ENCODE measurements around the gene RAB6A. TPM values are rescaled to one million over a fixed set of nuclear protein-coding genes. Genes with fewer than 3 reads are reported as not detected.

Gene RAB6A
- total RNA-seq, 3 donors from 2014 or later (not counting 1 experiment from before 2014, with no cell fraction given) = 72.2 to 107 (median 97.7) TPM

DNA sequence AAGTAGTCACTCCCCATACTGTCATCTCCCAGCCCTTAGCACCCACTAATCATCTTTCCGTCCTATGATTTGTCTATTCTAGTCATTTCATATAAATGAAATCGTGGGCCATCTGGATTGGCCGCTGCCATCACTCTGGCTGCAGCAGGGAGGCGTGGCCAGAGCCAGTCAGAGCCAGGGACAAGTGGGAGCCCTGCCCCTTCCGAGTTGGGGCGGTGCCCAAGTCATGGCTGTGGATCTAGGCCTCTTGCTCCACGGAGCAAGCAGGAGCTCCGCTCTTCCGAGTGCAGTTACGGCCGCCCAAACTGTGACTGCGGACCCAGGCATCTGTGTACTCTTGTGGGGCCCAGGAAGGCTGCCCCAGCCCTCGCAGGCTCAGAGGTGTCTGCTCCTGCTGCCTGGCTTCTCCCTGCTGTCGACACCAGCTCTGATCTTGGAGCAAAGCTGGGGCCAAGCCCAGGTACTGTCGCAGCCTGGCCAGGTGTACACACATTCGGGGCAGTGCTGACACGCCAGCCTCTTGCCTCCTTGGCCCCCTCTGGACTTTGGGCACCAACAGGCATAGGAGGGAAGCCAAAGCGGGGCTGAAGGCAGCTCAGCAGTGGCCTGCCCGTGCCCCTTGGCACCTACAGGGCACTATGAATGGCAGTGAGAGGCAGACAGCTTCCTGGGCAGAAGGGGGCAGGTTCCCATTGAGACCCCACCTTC, 35.2 kb upstream of the RAB6A start:
- DNase-seq (no peak), ATAC-seq (no peak)
- no peaks in the 10 kb centered on the region for H3K36me3 Mint-ChIP-seq
- Histone ChIP-seq H3K9me3 (ENCODE audit: control insufficient read depth, insufficient read depth, low read length) (no peaks in the 10 kb centered on the region), H3K4me1 (ENCODE audit: control insufficient read depth, insufficient read depth, low read length) (no peaks in the 10 kb centered on the region), H3K27ac (ENCODE audit: low read length) (no peak overlapping the region), H3K4me3 (ENCODE audit: low read length) (no peak overlapping the region), H3K36me3 (ENCODE audit: control insufficient read depth, insufficient read depth, low read length) (peaks cover 11% of the 10 kb centered on the region), H3K27me3 (ENCODE audit: control insufficient read depth, insufficient read depth, low read length) (no peaks in the 10 kb centered on the region)
- peaks cover 0 to 5% of the 10 kb centered on the region in 2 donors for H3K4me1 Mint-ChIP-seq
- H3K27ac Mint-ChIP-seq = no peak overlapping the region
- 98% methylated on average over 19 of the region's 19 CpGs for WGBS (ENCODE audit: insufficient coverage)
- intact Hi-C loops (cut with micrococcal nuclease) = no loop called here
- H3K27me3 Mint-ChIP-seq (ENCODE audit: low read depth in 2 of 2) = no peaks in the 10 kb centered on the region
- no peaks in the 10 kb centered on the region for H3K9me3 Mint-ChIP-seq
- TF ChIP-seq, protein P1, sequence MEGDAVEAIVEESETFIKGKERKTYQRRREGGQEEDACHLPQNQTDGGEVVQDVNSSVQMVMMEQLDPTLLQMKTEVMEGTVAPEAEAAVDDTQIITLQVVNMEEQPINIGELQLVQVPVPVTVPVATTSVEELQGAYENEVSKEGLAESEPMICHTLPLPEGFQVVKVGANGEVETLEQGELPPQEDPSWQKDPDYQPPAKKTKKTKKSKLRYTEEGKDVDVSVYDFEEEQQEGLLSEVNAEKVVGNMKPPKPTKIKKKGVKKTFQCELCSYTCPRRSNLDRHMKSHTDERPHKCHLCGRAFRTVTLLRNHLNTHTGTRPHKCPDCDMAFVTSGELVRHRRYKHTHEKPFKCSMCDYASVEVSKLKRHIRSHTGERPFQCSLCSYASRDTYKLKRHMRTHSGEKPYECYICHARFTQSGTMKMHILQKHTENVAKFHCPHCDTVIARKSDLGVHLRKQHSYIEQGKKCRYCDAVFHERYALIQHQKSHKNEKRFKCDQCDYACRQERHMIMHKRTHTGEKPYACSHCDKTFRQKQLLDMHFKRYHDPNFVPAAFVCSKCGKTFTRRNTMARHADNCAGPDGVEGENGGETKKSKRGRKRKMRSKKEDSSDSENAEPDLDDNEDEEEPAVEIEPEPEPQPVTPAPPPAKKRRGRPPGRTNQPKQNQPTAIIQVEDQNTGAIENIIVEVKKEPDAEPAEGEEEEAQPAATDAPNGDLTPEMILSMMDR (IDR thresholded peaks at IDR 0.05) = no peak
- no peak overlapping the region for H3K4me3 Mint-ChIP-seq

DNA sequence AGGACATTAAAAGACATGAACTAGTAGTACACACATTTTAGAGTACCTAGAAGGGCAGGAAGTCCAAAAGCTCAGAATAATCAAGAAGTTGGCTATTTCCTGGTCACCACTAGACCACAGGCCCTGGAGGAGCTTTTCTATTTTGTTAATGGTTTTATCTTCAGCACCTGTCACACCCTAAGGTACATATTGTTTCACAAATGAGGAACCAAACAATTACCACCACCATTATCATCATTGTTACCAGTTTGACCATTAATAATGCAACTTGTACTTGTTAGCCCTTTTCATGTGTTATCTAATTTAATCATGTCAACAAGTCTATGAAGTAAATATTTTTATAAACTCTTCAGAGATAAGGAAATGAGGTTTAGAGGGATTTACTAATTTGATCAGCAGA, 31.7 kb upstream of the RAB6A start:
- ATAC-seq = no peak

DNA sequence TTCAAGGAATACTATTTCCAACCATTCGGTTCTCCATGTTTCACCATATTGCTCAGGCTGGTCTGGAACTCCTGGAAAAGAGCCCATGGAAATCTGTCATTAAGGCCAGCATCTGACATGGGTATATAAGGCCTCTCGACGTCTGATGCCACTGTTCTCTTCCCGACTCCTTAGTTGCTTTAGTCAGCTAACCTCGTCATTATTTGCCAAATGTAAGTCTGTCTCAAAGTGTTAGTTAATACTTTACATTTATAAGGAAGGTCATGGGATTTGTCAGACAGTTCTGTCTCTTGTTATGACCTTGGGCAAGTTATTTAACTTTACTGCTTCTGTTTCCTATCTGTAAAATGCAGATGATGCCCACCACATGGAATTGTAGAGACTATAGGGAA, 28.4 kb upstream of the RAB6A start:
- Histone ChIP-seq H3K27ac (ENCODE audit: low read length) (no peak overlapping the region), H3K4me1 (ENCODE audit: control insufficient read depth, insufficient read depth, low read length) (peaks cover 14% of the 10 kb centered on the region), H3K36me3 (ENCODE audit: control insufficient read depth, insufficient read depth, low read length) (no peaks in the 10 kb centered on the region), H3K4me3 (ENCODE audit: low read length) (no peak overlapping the region), H3K9me3 (ENCODE audit: control insufficient read depth, insufficient read depth, low read length) (no peaks in the 10 kb centered on the region), H3K27me3 (ENCODE audit: control insufficient read depth, insufficient read depth, low read length) (no peaks in the 10 kb centered on the region)
- Mint-ChIP-seq H3K4me3 (peak overlapping the region; percentile 100), H3K27me3 (ENCODE audit: low read depth in 2 of 2) (no peaks in the 10 kb centered on the region), H3K4me1 (peaks cover 11 to 20% of the 10 kb centered on the region in 2 donors), H3K27ac (peak overlapping the region; percentile 31 to 97), H3K36me3 (no peaks in the 10 kb centered on the region), H3K9me3 (no peaks in the 10 kb centered on the region)
- TF ChIP-seq, protein P1 (IDR thresholded peaks at IDR 0.05) = no peak
- no peak for DNase-seq
- intact Hi-C loops (cut with micrococcal nuclease) = loop anchor here (10.0 kb wide), 1 partner anchor 86 kb away; the partner anchor contains the start of genes COA4 and PAAF1
- 100% methylated on average over 4 of the region's 5 CpGs for WGBS (ENCODE audit: insufficient coverage)
- no peak for ATAC-seq

More for the DNA sequence above, 31.7 kb upstream of the RAB6A start:
- H3K36me3 ChIP-seq (ENCODE audit: control insufficient read depth, insufficient read depth, low read length) = peaks cover 10% of the 10 kb centered on the region
- no peaks in the 10 kb centered on the region for H3K9me3 Mint-ChIP-seq
- TF ChIP-seq, protein P1 (IDR thresholded peaks at IDR 0.05) = no peak
- no peaks in the 10 kb centered on the region for H3K36me3 Mint-ChIP-seq
- no peak overlapping the region for H3K4me3 ChIP-seq (ENCODE audit: low read length)
- no peaks in the 10 kb centered on the region for H3K9me3 ChIP-seq (ENCODE audit: control insufficient read depth, insufficient read depth, low read length)
- intact Hi-C loops (cut with micrococcal nuclease) = no loop called here
- H3K4me1 Mint-ChIP-seq = peaks cover 6 to 16% of the 10 kb centered on the region in 2 donors
- peaks cover 8% of the 10 kb centered on the region for H3K4me1 ChIP-seq (ENCODE audit: control insufficient read depth, insufficient read depth, low read length)
- DNase-seq = no peak
- no peaks in the 10 kb centered on the region for H3K27me3 ChIP-seq (ENCODE audit: control insufficient read depth, insufficient read depth, low read length)
- H3K27ac ChIP-seq (ENCODE audit: low read length) = no peak overlapping the region
- no peak overlapping the region for H3K4me3 Mint-ChIP-seq
- H3K27me3 Mint-ChIP-seq (ENCODE audit: low read depth in 2 of 2) = no peaks in the 10 kb centered on the region
- H3K27ac Mint-ChIP-seq = peak overlapping the region in 1 of 2 donors; percentile 24

Measured in natural killer cell (primary cell).